Left ventricle myocardium inferior (tissue), 1 donor: ENCODE results near the gene PAX9. TPM values are rescaled to one million over a fixed set of nuclear protein-coding genes. Genes with fewer than 3 reads are reported as not detected.

Source experiments
- DNase-seq: peaks from one replicate; pipeline ENCODE4 v3.0.0-alpha.2; 2020
- H3K27ac ChIP-seq: fragments of 200-600 bp; replicated peaks from 2 replicates; pipeline ENCODE4 v1.8.0; 2021
- H3K27me3 ChIP-seq: fragments of 200-600 bp; 2 replicates; pipeline ENCODE4 v1.8.0; 2021; ENCODE audit warnings: low read depth
- H3K36me3 ChIP-seq: fragments of 200-600 bp; 2 replicates; pipeline ENCODE4 v1.8.0; 2021
- H3K4me1 ChIP-seq: fragments of 200-600 bp; 2 replicates; pipeline ENCODE4 v1.8.0; 2021
- H3K4me3 ChIP-seq: fragments of 200-600 bp; 2 replicates; pipeline ENCODE4 v1.8.0; 2021; ENCODE audit warnings: mild to moderate bottlenecking, moderate library complexity
- H3K9me3 ChIP-seq: fragments of 200-600 bp; replicated peaks from 2 replicates; pipeline ENCODE4 v1.8.0; 2021
- intact Hi-C: fragments of 100-400 bp; cut with micrococcal nuclease; formaldehyde crosslinking; loops from one replicate; pipeline ENCODE4 v1.11.0; 2022
- total RNA-seq: library from RNA; stranded (reverse); fragmentation: NEBNext Ultra II Directional; extraction: Animal tissue kit (Norgen Biotek cat#: 25700); gene quantifications from one replicate; pipeline ENCODE4 v1.2.1, GENCODE V29; 2021
- TF ChIP-seq, protein P1 (sequence below): fragments of 200-600 bp; IDR thresholded peaks from 2 replicates; pipeline ENCODE4 v1.8.0; 2021; ENCODE audit warnings: antibody characterized with exemption, mild to moderate bottlenecking, borderline replicate concordance
- donor health status: DM: no; HTN: yes; CAD: no; lungs with severe emphysema.

PAX9 gene
- total RNA-seq, 1 donor from 2014 or later = not detected

- TF ChIP-seq, protein P1, sequence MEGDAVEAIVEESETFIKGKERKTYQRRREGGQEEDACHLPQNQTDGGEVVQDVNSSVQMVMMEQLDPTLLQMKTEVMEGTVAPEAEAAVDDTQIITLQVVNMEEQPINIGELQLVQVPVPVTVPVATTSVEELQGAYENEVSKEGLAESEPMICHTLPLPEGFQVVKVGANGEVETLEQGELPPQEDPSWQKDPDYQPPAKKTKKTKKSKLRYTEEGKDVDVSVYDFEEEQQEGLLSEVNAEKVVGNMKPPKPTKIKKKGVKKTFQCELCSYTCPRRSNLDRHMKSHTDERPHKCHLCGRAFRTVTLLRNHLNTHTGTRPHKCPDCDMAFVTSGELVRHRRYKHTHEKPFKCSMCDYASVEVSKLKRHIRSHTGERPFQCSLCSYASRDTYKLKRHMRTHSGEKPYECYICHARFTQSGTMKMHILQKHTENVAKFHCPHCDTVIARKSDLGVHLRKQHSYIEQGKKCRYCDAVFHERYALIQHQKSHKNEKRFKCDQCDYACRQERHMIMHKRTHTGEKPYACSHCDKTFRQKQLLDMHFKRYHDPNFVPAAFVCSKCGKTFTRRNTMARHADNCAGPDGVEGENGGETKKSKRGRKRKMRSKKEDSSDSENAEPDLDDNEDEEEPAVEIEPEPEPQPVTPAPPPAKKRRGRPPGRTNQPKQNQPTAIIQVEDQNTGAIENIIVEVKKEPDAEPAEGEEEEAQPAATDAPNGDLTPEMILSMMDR = no peak
- no peak overlapping the region for H3K27ac ChIP-seq
- intact Hi-C loops = no loop called here
- no peak overlapping the region for H3K4me3 ChIP-seq
- H3K27me3 ChIP-seq = peaks cover 18% of the 10 kb centered on the region
- H3K4me1 ChIP-seq = no peaks in the 10 kb centered on the region
- no peak for DNase-seq
- H3K9me3 ChIP-seq = peaks cover 6% of the 10 kb centered on the region
- no peaks in the 10 kb centered on the region for H3K36me3 ChIP-seq
Observed at GRCh38 chr14:36702474-36702873, 40.8 kb downstream of the PAX9 start.

DNA sequence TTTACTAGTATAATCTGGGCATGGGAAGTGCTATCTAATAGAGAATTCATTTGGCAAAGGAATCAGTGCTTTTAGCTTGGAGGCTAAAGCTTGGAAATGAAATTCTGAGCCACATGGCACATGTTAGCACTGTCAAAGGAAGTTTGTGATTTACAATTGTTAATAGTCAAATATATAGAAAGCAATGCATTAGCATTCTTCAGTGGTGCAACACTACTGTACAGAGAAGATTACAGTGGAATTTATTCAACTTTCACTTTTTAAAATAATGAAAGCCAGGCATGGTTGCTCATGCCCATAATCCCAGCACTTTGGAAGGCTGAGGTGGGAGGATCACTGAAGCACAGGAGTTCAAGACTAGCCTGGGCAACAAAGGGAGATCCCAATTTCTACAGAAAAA, 45.9 kb downstream of the PAX9 start:
- Histone ChIP-seq H3K9me3 (no peaks in the 10 kb centered on the region), H3K4me1 (no peaks in the 10 kb centered on the region), H3K27me3 (no peaks in the 10 kb centered on the region), H3K4me3 (no peak overlapping the region), H3K36me3 (no peaks in the 10 kb centered on the region), H3K27ac (no peak overlapping the region)
- DNase-seq = no peak
- TF ChIP-seq, protein P1 = no peak
- intact Hi-C loops = no loop called here

DNA sequence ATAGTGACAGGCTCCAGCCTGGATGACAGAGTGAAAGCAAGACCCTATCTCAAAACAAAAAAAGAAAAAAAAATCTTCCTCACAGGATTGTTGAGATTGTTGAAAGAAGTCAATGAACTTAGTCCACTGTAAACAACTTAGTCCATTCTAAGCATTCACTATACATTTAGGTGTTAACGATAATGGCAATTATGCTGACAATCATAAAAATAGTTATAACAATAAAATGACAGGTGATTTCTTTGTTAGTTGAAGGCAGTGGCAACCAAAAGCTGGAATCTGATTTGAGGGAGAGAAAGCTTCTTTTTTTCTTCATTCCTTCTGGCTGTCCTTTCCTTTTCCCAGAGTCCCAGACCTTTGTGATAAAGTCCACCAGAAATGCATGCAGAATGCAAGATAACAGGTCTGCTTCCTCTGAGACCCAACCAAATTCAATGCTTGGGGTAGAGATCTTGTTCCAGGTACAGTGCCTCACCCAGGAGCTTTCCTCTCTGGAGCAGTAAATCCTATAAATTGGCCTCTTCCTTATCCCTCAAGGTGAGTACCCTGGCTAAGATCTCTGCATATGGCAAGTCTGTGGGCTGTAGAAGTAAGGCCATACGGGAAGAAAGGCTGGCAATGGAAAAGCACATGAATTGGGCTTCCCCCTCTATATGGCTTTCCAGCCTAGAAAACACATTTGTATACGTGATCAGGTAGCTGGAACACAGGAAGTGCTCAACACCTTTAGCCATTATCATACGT, 52.5 kb downstream of the PAX9 start:
- H3K4me1 ChIP-seq = no peaks in the 10 kb centered on the region
- no peaks in the 10 kb centered on the region for H3K36me3 ChIP-seq
- H3K4me3 ChIP-seq = no peak overlapping the region
- TF ChIP-seq, protein P1 = no peak
- intact Hi-C loops = no loop called here
- no peak for DNase-seq
- H3K27me3 ChIP-seq = peaks cover 6% of the 10 kb centered on the region
- H3K9me3 ChIP-seq = no peaks in the 10 kb centered on the region
- H3K27ac ChIP-seq = no peak overlapping the region

- Histone ChIP-seq H3K27me3 (peaks cover 20% of the 10 kb centered on the region), H3K27ac (no peak overlapping the region), H3K4me3 (no peak overlapping the region), H3K36me3 (no peaks in the 10 kb centered on the region), H3K9me3 (no peaks in the 10 kb centered on the region), H3K4me1 (no peaks in the 10 kb centered on the region)
- TF ChIP-seq, protein P1 = no peak
- intact Hi-C loops = no loop called here
- DNase-seq = no peak
Observed at GRCh38 chr14:36716614-36717184, 55.0 kb downstream of the PAX9 start.

DNA sequence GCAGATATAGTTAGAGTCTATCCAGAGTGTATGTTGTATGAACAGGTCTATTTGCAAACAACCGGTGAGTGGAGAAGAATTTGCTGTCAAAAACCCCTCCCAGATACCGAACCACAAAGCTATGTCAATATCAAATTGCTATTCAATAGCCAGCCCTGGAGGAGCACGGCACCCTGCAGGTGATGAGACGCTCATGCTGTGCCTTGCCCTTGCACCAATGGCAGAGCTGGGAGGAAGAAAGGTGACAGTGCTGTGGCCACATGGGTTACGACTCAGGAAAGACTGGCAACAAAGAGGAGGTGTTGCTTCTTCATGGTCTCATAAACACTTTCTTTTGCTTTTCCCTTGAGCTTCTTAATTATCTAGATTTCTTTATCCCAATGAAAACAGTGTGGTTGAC, 55.7 kb downstream of the PAX9 start:
- Histone ChIP-seq H3K4me1 (no peaks in the 10 kb centered on the region), H3K36me3 (no peaks in the 10 kb centered on the region), H3K9me3 (no peaks in the 10 kb centered on the region), H3K4me3 (no peak overlapping the region), H3K27ac (no peak overlapping the region), H3K27me3 (peaks cover 20% of the 10 kb centered on the region)
- intact Hi-C loops = no loop called here
- TF ChIP-seq, protein P1 = no peak
- DNase-seq = no peak
